Measurements from ENCODE around the gene PIGZ. TPM values are rescaled to one million over a fixed set of nuclear protein-coding genes. Genes with fewer than 3 reads are reported as not detected.

Gene PIGZ
- total RNA-seq, 1 experiment from 2014 or later = 0.69 TPM

DNA sequence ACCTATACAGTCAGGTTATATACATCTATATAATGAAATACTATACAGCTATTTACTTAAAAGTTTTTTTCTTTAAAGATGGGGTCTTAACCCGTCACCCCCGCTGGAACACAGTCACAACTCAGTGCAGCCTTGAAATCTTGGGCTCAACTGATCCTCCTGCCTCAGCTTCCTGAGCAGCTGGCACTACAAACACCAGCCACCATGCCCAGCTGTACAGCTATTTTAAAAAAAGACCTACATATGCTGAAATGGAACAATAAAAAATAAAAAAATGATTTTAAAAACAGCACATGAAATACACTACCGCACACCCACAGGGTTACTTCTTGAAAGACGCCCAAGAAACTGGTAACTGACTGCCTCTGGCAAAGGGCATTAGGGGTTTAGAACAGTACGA is 30.1 kb downstream of the PIGZ start:
- POLR2A ChIA-PET (ENCODE audit: low non-redundant PET) = no interaction called here

DNA sequence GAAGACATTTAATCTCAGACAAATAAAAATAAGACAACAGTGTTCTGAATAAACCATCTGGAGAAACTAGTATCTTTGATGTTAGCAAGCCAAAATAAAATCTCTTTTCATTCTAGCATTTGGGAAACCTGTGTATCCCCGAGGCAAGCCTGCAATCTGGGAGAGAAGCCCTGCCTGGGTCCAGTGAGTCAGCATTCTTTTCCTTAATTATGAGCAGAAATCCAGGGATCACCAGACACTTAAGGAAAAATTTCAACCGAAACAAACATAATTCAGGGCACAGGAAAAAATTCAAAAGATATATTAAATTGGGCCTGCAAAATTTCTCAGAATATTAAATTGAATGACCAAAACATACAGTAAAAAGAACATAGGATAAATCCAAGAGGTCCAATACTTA is 30.5 kb downstream of the PIGZ start:
- TF ChIP-seq EZH2 (IDR thresholded peaks at IDR 0.05; ENCODE audit: borderline replicate concordance, low read depth, low read length, poor library complexity, severe bottlenecking) = no peak
- TF ChIP-seq, protein P1, sequence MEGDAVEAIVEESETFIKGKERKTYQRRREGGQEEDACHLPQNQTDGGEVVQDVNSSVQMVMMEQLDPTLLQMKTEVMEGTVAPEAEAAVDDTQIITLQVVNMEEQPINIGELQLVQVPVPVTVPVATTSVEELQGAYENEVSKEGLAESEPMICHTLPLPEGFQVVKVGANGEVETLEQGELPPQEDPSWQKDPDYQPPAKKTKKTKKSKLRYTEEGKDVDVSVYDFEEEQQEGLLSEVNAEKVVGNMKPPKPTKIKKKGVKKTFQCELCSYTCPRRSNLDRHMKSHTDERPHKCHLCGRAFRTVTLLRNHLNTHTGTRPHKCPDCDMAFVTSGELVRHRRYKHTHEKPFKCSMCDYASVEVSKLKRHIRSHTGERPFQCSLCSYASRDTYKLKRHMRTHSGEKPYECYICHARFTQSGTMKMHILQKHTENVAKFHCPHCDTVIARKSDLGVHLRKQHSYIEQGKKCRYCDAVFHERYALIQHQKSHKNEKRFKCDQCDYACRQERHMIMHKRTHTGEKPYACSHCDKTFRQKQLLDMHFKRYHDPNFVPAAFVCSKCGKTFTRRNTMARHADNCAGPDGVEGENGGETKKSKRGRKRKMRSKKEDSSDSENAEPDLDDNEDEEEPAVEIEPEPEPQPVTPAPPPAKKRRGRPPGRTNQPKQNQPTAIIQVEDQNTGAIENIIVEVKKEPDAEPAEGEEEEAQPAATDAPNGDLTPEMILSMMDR (conservative IDR thresholded peaks at IDR 0.05; ENCODE audit: low read depth, low read length) = no peak
- ChIA-PET CTCF (no interaction called here), POLR2A (ENCODE audit: low non-redundant PET) (no interaction called here)
- no peak for DNase-seq (ENCODE audit: low spot score)
- no peaks in the 10 kb centered on the region for H3K27me3 ChIP-seq (replicated peaks; ENCODE audit: insufficient read depth, low read depth, low read length, poor library complexity)
- H3K36me3 ChIP-seq (ENCODE audit: insufficient read depth, low read length, poor library complexity, severe bottlenecking) = peaks cover 60% of the 10 kb centered on the region
- H3K4me3 ChIP-seq (ENCODE audit: low read depth, low read length, poor library complexity, severe bottlenecking) = no peak overlapping the region
- H3K27ac ChIP-seq (ENCODE audit: low read depth, low read length, poor library complexity, severe bottlenecking) = peak overlapping the region; percentile 39
- intact Hi-C loops (cut with micrococcal nuclease; ENCODE audit: unreplicated experiment) = no loop called here
- no TSS peak for BruUV-seq (replicated peaks)
- H3K9me3 ChIP-seq (ENCODE audit: low read depth, low read length, poor library complexity, severe bottlenecking) = no peaks in the 10 kb centered on the region
- H3K4me1 ChIP-seq (ENCODE audit: insufficient read depth, low read length, poor library complexity, severe bottlenecking) = peaks cover 6% of the 10 kb centered on the region

More for the DNA sequence above, 30.1 kb downstream of the PIGZ start:
- TF ChIP-seq, protein P1 (conservative IDR thresholded peaks at IDR 0.05; ENCODE audit: low read depth, low read length) = no peak
- no peak for TF ChIP-seq EZH2 (IDR thresholded peaks at IDR 0.05; ENCODE audit: borderline replicate concordance, low read depth, low read length, poor library complexity, severe bottlenecking)
- H3K36me3 ChIP-seq (ENCODE audit: insufficient read depth, low read length, poor library complexity, severe bottlenecking) = peaks cover 57% of the 10 kb centered on the region
- H3K4me3 ChIP-seq (ENCODE audit: low read depth, low read length, poor library complexity, severe bottlenecking) = no peak overlapping the region
- no peaks in the 10 kb centered on the region for H3K27me3 ChIP-seq (replicated peaks; ENCODE audit: insufficient read depth, low read depth, low read length, poor library complexity)
- CTCF ChIA-PET = no interaction called here
- intact Hi-C loops (cut with micrococcal nuclease; ENCODE audit: unreplicated experiment) = no loop called here
- H3K4me1 ChIP-seq (ENCODE audit: insufficient read depth, low read length, poor library complexity, severe bottlenecking) = peaks cover 9% of the 10 kb centered on the region
- H3K9me3 ChIP-seq (ENCODE audit: low read depth, low read length, poor library complexity, severe bottlenecking) = no peaks in the 10 kb centered on the region
- H3K27ac ChIP-seq (ENCODE audit: low read depth, low read length, poor library complexity, severe bottlenecking) = no peak overlapping the region
- no TSS peak for BruUV-seq (replicated peaks)
- DNase-seq (ENCODE audit: low spot score) = no peak

DNA sequence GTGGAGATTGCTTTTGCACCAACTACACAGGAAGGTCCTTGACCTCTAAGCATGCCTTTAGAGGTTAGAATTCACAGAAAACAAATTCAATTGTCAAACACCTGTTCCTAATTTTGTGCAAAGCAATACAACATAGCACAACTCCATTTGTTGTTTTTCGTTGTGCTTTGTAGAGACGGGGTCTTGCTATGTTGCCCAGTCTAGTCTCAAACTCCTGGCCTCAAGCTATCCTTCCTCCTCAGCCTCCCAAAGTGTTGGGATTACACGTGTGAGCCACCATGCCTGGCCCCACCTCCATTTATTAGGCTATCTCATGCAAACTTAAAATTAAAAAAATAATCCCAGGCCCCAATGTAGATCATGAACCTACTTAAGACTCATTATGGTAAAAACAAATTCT is 32.3 kb downstream of the PIGZ start:
- POLR2A ChIA-PET (ENCODE audit: low non-redundant PET) = no interaction called here
- CTCF ChIA-PET = no interaction called here
- TF ChIP-seq, protein P1 (conservative IDR thresholded peaks at IDR 0.05; ENCODE audit: low read depth, low read length) = no peak
- no peak for TF ChIP-seq EZH2 (IDR thresholded peaks at IDR 0.05; ENCODE audit: borderline replicate concordance, low read depth, low read length, poor library complexity, severe bottlenecking)
- Histone ChIP-seq H3K27ac (ENCODE audit: low read depth, low read length, poor library complexity, severe bottlenecking) (no peak overlapping the region), H3K4me1 (ENCODE audit: insufficient read depth, low read length, poor library complexity, severe bottlenecking) (peaks cover 6% of the 10 kb centered on the region), H3K4me3 (ENCODE audit: low read depth, low read length, poor library complexity, severe bottlenecking) (no peak overlapping the region), H3K27me3 (replicated peaks; ENCODE audit: insufficient read depth, low read depth, low read length, poor library complexity) (no peaks in the 10 kb centered on the region), H3K9me3 (ENCODE audit: low read depth, low read length, poor library complexity, severe bottlenecking) (no peaks in the 10 kb centered on the region), H3K36me3 (ENCODE audit: insufficient read depth, low read length, poor library complexity, severe bottlenecking) (peaks cover 70% of the 10 kb centered on the region)
- no peak for DNase-seq (ENCODE audit: low spot score)
- intact Hi-C loops (cut with micrococcal nuclease; ENCODE audit: unreplicated experiment) = no loop called here
- TSS peak; percentile 34 for BruUV-seq (replicated peaks)
